ENCODE results near the gene UCK1. TPM values are rescaled to one million over a fixed set of nuclear protein-coding genes. Genes with fewer than 3 reads are reported as not detected.

UCK1 gene
- total and polyA plus RNA-seq, 2 donors = 7.3 to 39.1 TPM

- 90% methylated on average over 19 of the region's 19 CpGs for WGBS
- Histone ChIP-seq H3K36me3 (ENCODE audit: insufficient read depth) (peaks cover 18% of the 10 kb centered on the region), H3K27ac (ENCODE audit: low read depth) (no peak overlapping the region), H3K4me1 (ENCODE audit: insufficient read depth) (no peaks in the 10 kb centered on the region), H3K4me3 (ENCODE audit: low read depth, low read length) (no peak overlapping the region)
- DNase-seq (ENCODE audit: extremely low spot score) = no peak
These were observed 53.1 kb downstream of the UCK1 start for GRCh38 chr9:131477816-131478419.

DNA sequence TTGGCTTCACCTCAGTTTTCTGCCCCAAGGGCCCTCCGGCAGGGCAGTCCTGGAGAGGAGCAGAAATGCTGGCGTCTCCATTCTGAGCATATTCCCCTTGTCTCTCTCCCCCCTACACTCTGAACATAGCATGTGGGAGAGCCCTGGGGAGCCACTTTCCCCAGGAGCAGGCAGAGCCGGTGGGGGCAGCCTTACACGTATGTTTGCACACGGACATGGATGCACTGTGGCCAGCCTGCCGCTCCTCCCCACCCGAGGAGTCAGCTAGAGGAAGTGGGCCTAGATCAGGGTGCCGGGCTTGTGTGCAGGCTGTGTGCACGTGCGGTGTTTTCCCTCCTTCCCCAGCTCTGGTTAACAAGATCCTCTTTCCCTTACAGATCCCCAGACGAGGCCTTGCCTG, 53.7 kb downstream of the UCK1 start:
- 82% methylated on average over 11 of the region's 11 CpGs for WGBS
- DNase-seq (ENCODE audit: extremely low spot score) = no peak
- Histone ChIP-seq H3K36me3 (ENCODE audit: insufficient read depth) (peaks cover 15% of the 10 kb centered on the region), H3K27ac (ENCODE audit: low read depth) (no peak overlapping the region), H3K4me1 (ENCODE audit: insufficient read depth) (no peaks in the 10 kb centered on the region), H3K4me3 (ENCODE audit: low read depth, low read length) (no peak overlapping the region)

- Histone ChIP-seq H3K36me3 (ENCODE audit: insufficient read depth) (peaks cover 15% of the 10 kb centered on the region), H3K4me3 (ENCODE audit: low read depth, low read length) (no peak overlapping the region), H3K4me1 (ENCODE audit: insufficient read depth) (no peaks in the 10 kb centered on the region), H3K27ac (ENCODE audit: low read depth) (no peak overlapping the region)
- 89% methylated on average over 18 of the region's 18 CpGs for WGBS
- no peak for DNase-seq (ENCODE audit: extremely low spot score)
These were observed 54.2 kb downstream of the UCK1 start for GRCh38 chr9:131476777-131477345.

GRCh38 chr9:131475956-131476776, 54.9 kb downstream of the UCK1 start:
- Histone ChIP-seq H3K36me3 (ENCODE audit: insufficient read depth) (peaks cover 15% of the 10 kb centered on the region), H3K27ac (ENCODE audit: low read depth) (no peak overlapping the region)

GRCh38 chr9:131475111-131475955, 55.7 kb downstream of the UCK1 start:
- Histone ChIP-seq H3K27ac (ENCODE audit: low read depth) (no peak overlapping the region), H3K4me3 (ENCODE audit: low read depth, low read length) (no peak overlapping the region), H3K36me3 (ENCODE audit: insufficient read depth) (peaks cover 15% of the 10 kb centered on the region), H3K4me1 (ENCODE audit: insufficient read depth) (no peaks in the 10 kb centered on the region)
- no peak for DNase-seq (ENCODE audit: extremely low spot score)
- 93% methylated on average over 46 of the region's 46 CpGs for WGBS

More at GRCh38 chr9:131475956-131476776, 54.9 kb downstream of the UCK1 start:
- 89% methylated on average over 40 of the region's 40 CpGs for WGBS
- Histone ChIP-seq H3K4me1 (ENCODE audit: insufficient read depth) (no peaks in the 10 kb centered on the region), H3K4me3 (ENCODE audit: low read depth, low read length) (no peak overlapping the region)
- no peak for DNase-seq (ENCODE audit: extremely low spot score)

DNA sequence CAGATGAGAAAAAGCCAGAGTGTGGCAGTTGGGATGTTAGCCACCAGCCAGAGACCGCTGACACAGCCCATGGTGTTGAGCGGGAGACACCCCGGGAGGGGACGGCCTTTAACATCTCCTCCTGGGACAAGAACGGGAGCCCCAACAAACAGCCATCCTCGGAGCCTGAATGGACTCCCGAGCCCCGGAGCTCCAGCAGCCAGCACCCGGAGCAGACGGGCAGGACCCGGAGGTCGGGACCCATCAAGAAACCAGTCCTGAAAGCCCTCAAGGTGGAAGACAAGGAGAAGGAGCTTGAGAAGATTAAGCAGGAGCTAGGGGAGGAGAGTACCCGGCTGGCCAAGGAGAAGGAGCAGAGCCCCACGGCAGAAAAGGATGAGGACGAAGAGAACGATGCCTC, 56.4 kb downstream of the UCK1 start:
- Histone ChIP-seq H3K36me3 (ENCODE audit: insufficient read depth) (peaks cover 15% of the 10 kb centered on the region), H3K27ac (ENCODE audit: low read depth) (no peak overlapping the region), H3K4me3 (ENCODE audit: low read depth, low read length) (no peak overlapping the region), H3K4me1 (ENCODE audit: insufficient read depth) (no peaks in the 10 kb centered on the region)
- 90% methylated on average over 16 of the region's 16 CpGs for WGBS
- DNase-seq (ENCODE audit: extremely low spot score) = no peak

GRCh38 chr9:131473891-131474290, 57.2 kb downstream of the UCK1 start:
- no peak overlapping the region for H3K27ac ChIP-seq (ENCODE audit: low read depth)
- WGBS = 84% methylated on average over 10 of the region's 10 CpGs
- H3K4me3 ChIP-seq (ENCODE audit: low read depth, low read length) = no peak overlapping the region
- H3K36me3 ChIP-seq (ENCODE audit: insufficient read depth) = peaks cover 12% of the 10 kb centered on the region
- no peaks in the 10 kb centered on the region for H3K4me1 ChIP-seq (ENCODE audit: insufficient read depth)
- DNase-seq (ENCODE audit: extremely low spot score) = no peak

Small RNA genes lying within 50 kb of the gene (small RNA-seq; reads per million reads assigned to genes)
- gene SNORD62A (0.44 reads per million, percentile 38 among the genes with 10 or more reads in this experiment), gene SNORD62B (0.12 reads per million)

Other genes starting within 250 kb of the UCK1 start
- 4.1 TPM for gene PLPP7, start 241.5 kb downstream of the UCK1 start, total RNA-seq
- gene PLPP7, start 241.5 kb downstream of the UCK1 start, polyA plus RNA-seq = 11.0 TPM
- gene PRRC2B, start 137.2 kb downstream of the UCK1 start, total RNA-seq = 78.7 TPM
- 82.3 TPM for gene PRRC2B, start 137.2 kb downstream of the UCK1 start, polyA plus RNA-seq
- gene POMT1, start 28.3 kb downstream of the UCK1 start, total RNA-seq = 20.1 TPM
- gene POMT1, start 28.3 kb downstream of the UCK1 start, polyA plus RNA-seq = 17.5 TPM
- gene PRRT1B, start 14.3 kb upstream of the UCK1 start, total RNA-seq = not detected
- gene PRRT1B, start 14.3 kb upstream of the UCK1 start, polyA plus RNA-seq = not detected
- 18.9 TPM for gene RAPGEF1, start 208.8 kb upstream of the UCK1 start, total RNA-seq
- 38.3 TPM for gene RAPGEF1, start 208.8 kb upstream of the UCK1 start, polyA plus RNA-seq

Measured in urinary bladder (tissue), 4 donors.